ENCODE measurements around the gene RBM22.

- TF ChIP-seq CTCF (IDR thresholded peaks at IDR 0.05; ENCODE audit: low read length) (no peak), EZH2 (IDR thresholded peaks at IDR 0.05; ENCODE audit: borderline replicate concordance, low read length) (no peak)
Observed at GRCh38 chr5:150671509-150672236, 29.2 kb downstream of the RBM22 start.
